Parathyroid adenoma (tissue), 2 donors: ENCODE measurements around the gene ELN.

Experiments used
- H2AFZ ChIP-seq: fragments of 300-600 bp; sonication (generic); one replicate; pipeline ENCODE4 v1.7.0; 2017; ENCODE audit warnings: antibody characterized with exemption, mild to moderate bottlenecking
- H3K27ac ChIP-seq: fragments of 300-600 bp; sonication (generic); one replicate; pipeline ENCODE4 v1.7.0; 2017
- H3K27me3 ChIP-seq: fragments of 300-600 bp; sonication (generic); one replicate; pipeline ENCODE4 v1.7.0; 2017; ENCODE audit warnings: low read length; ENCODE audit not compliant: control insufficient read depth, insufficient read depth
- H3K36me3 ChIP-seq: fragments of 300-600 bp; sonication (generic); one replicate; pipeline ENCODE4 v1.7.0; 2017; ENCODE audit warnings: low read length; ENCODE audit not compliant: control insufficient read depth, insufficient read depth
- H3K4me1 ChIP-seq: fragments of 300-600 bp; sonication (generic); one replicate; pipeline ENCODE4 v1.7.0; 2017; ENCODE audit warnings: control low read depth
- H3K4me2 ChIP-seq: fragments of 300-600 bp; sonication (generic); one replicate; pipeline ENCODE4 v1.7.0; 2017; ENCODE audit warnings: low read length
- H3K4me3 ChIP-seq: fragments of 300-600 bp; sonication (generic); one replicate; pipeline ENCODE4 v1.7.0; 2017; ENCODE audit warnings: low read depth, low read length
- H3K79me2 ChIP-seq: fragments of 300-600 bp; sonication (generic); one replicate; pipeline ENCODE4 v1.7.0; 2017; ENCODE audit warnings: control low read depth
- H3K9ac ChIP-seq: fragments of 300-600 bp; sonication (generic); one replicate; pipeline ENCODE4 v1.7.0; 2017; ENCODE audit warnings: mild to moderate bottlenecking
- H3K9me3 ChIP-seq: fragments of 300-600 bp; sonication (generic); one replicate; pipeline ENCODE4 v1.7.0; 2017; ENCODE audit warnings: low read length; ENCODE audit not compliant: control insufficient read depth
- CTCF ChIP-seq: fragments of 300-600 bp; sonication (generic); IDR thresholded peaks from one replicate; pipeline ENCODE4 v1.7.0; 2017; ENCODE audit warnings: antibody characterized with exemption, mild to moderate bottlenecking
- donor health status: primary hyperparathyroidism.

ELN gene

GRCh38 chr7:74028321-74028838, 407 bp downstream of the ELN start:
- Histone ChIP-seq H3K4me3 (no peak overlapping the region), H2AFZ (no peak overlapping the region), H3K27me3 (no peaks in the 10 kb centered on the region), H3K27ac (no peak overlapping the region), H3K9me3 (no peaks in the 10 kb centered on the region), H3K79me2 (no peaks in the 10 kb centered on the region), H3K4me2 (no peak overlapping the region), H3K9ac (no peak overlapping the region), H3K4me1 (no peaks in the 10 kb centered on the region), H3K36me3 (no peaks in the 10 kb centered on the region)
- TF ChIP-seq CTCF = no peak

- no peaks in the 10 kb centered on the region for H3K4me1 ChIP-seq
- TF ChIP-seq CTCF = no peak
- no peak overlapping the region for H3K4me3 ChIP-seq
- H3K9ac ChIP-seq = no peak overlapping the region
- no peaks in the 10 kb centered on the region for H3K79me2 ChIP-seq
- H3K27me3 ChIP-seq = no peaks in the 10 kb centered on the region
- no peaks in the 10 kb centered on the region for H3K36me3 ChIP-seq
- H3K4me2 ChIP-seq = no peak overlapping the region
- H3K9me3 ChIP-seq = no peaks in the 10 kb centered on the region
- no peak overlapping the region for H3K27ac ChIP-seq
- no peak overlapping the region for H2AFZ ChIP-seq
Measured at GRCh38 chr7:74029089-74029785, 1.3 kb downstream of the ELN start.

GRCh38 chr7:74029991-74030415, 2.0 kb downstream of the ELN start:
- H3K27ac ChIP-seq = no peak overlapping the region
- no peak overlapping the region for H3K9ac ChIP-seq
- no peaks in the 10 kb centered on the region for H3K4me1 ChIP-seq

DNA sequence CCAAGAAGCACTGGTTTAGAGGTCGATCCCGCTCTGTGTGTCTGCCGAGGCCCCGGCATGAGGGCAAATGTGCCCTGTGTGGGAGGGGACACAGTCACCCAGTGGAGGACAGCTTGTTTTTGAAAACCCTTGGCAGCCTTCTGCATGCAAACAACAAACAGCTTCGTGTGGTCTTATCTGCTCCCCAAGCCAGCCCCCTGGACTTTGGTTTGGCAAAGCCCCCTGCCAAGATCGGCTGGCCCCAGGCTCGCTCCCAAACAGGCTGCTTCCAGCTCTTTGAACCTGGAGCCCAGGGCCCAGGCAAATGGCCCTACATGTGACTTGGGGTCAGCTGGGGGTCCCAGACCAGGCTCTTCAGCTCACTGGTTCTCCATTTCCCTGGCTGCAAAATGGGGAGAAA, 2.9 kb downstream of the ELN start:
- Histone ChIP-seq H3K27me3 (no peaks in the 10 kb centered on the region), H3K79me2 (no peaks in the 10 kb centered on the region), H3K36me3 (no peaks in the 10 kb centered on the region), H3K4me2 (no peak overlapping the region), H3K9ac (no peak overlapping the region), H2AFZ (no peak overlapping the region), H3K4me1 (no peaks in the 10 kb centered on the region), H3K9me3 (no peaks in the 10 kb centered on the region), H3K27ac (no peak overlapping the region), H3K4me3 (no peak overlapping the region)
- no peak for TF ChIP-seq CTCF

More at GRCh38 chr7:74029991-74030415, 2.0 kb downstream of the ELN start:
- H3K4me3 ChIP-seq = no peak overlapping the region
- H3K27me3 ChIP-seq = no peaks in the 10 kb centered on the region
- TF ChIP-seq CTCF = no peak
- no peaks in the 10 kb centered on the region for H3K9me3 ChIP-seq
- H3K36me3 ChIP-seq = no peaks in the 10 kb centered on the region
- H3K79me2 ChIP-seq = no peaks in the 10 kb centered on the region
- H3K4me2 ChIP-seq = no peak overlapping the region
- H2AFZ ChIP-seq = no peak overlapping the region
